Loucy (cell line): ENCODE data around the gene DQX1.
"Not testable (repeated sequence)": the region's sequence is repeated elsewhere in the genome, so short reads cannot be mapped to it uniquely, and the experiment has no call there.

Experiments used
- H2AFZ ChIP-seq: fragments of 200-600 bp; sonication (generic); 2 replicates; pipeline ENCODE4 v1.6.0; 2016; ENCODE audit warnings: antibody characterized with exemption, mild to moderate bottlenecking, low read length, moderate library complexity
- H3F3A ChIP-seq: fragments of 200-600 bp; 2 replicates; pipeline ENCODE4 v1.6.0; 2016; ENCODE audit warnings: antibody characterized with exemption, low read depth, mild to moderate bottlenecking
- H3K27me3 ChIP-seq: fragments of 200-600 bp; sonication (generic); 2 replicates; pipeline ENCODE4 v1.6.1; 2014; ENCODE audit warnings: low read length, mild to moderate bottlenecking; ENCODE audit not compliant: insufficient read depth, poor library complexity, severe bottlenecking
- H3K36me3 ChIP-seq: fragments of 200-600 bp; sonication (generic); 2 replicates; pipeline ENCODE4 v1.6.1; 2016; ENCODE audit warnings: low read length; ENCODE audit not compliant: insufficient read depth
- H3K4me1 ChIP-seq: fragments of 200-600 bp; sonication (generic); 2 replicates; pipeline ENCODE4 v1.5.1; 2014; ENCODE audit warnings: low read length, mild to moderate bottlenecking; ENCODE audit not compliant: insufficient read depth, poor library complexity, severe bottlenecking
- H3K4me2 ChIP-seq: fragments of 200-600 bp; sonication (generic); 2 replicates; pipeline ENCODE4 v1.6.0; 2014; ENCODE audit warnings: antibody characterized with exemption, low read length, low read depth, mild to moderate bottlenecking; ENCODE audit not compliant: poor library complexity, severe bottlenecking
- H3K4me3 ChIP-seq: fragments of 200-600 bp; sonication (generic); 2 replicates; pipeline ENCODE4 v1.5.1; 2014; ENCODE audit warnings: low read length, mild to moderate bottlenecking, mixed read lengths; ENCODE audit not compliant: poor library complexity, severe bottlenecking
- H3K79me2 ChIP-seq: fragments of 200-600 bp; sonication (generic); 2 replicates; pipeline ENCODE4 v1.6.1; 2014; ENCODE audit warnings: low read length; ENCODE audit not compliant: insufficient read depth
- H3K9ac ChIP-seq: fragments of 200-600 bp; sonication (generic); 2 replicates; pipeline ENCODE4 v1.6.0; 2014; ENCODE audit warnings: mild to moderate bottlenecking, low read depth, low read length, moderate library complexity; ENCODE audit not compliant: poor library complexity, severe bottlenecking
- H3K9me2 ChIP-seq: fragments of 200-600 bp; sonication (generic); replicated peaks from 2 replicates; pipeline ENCODE4 v1.6.1; 2016; ENCODE audit warnings: low read depth, low read length, mixed read lengths
- H3K9me3 ChIP-seq: fragments of 200-600 bp; sonication (generic); 2 replicates; pipeline ENCODE4 v1.6.1; 2014; ENCODE audit warnings: mild to moderate bottlenecking, antibody characterized with exemption, low read length, low read depth; ENCODE audit not compliant: insufficient read depth
- H4K20me1 ChIP-seq: fragments of 200-600 bp; sonication (generic); 2 replicates; pipeline ENCODE4 v1.6.0; 2014; ENCODE audit warnings: antibody characterized with exemption, low read length, mild to moderate bottlenecking; ENCODE audit not compliant: insufficient read depth, poor library complexity, severe bottlenecking
- EZH2phosphoT487 ChIP-seq: fragments of 200-600 bp; IDR thresholded peaks from 2 replicates; pipeline ENCODE4 v1.6.1; 2018; ENCODE audit warnings: antibody characterized with exemption, mild to moderate bottlenecking, moderate library complexity, borderline replicate concordance
- TF ChIP-seq, protein P1 (sequence below): fragments of 200-600 bp; sonication (generic); conservative IDR thresholded peaks from 2 replicates; pipeline ENCODE4 v1.5.1; 2014; ENCODE audit warnings: mild to moderate bottlenecking, antibody characterized with exemption, low read length

DQX1 gene

DNA sequence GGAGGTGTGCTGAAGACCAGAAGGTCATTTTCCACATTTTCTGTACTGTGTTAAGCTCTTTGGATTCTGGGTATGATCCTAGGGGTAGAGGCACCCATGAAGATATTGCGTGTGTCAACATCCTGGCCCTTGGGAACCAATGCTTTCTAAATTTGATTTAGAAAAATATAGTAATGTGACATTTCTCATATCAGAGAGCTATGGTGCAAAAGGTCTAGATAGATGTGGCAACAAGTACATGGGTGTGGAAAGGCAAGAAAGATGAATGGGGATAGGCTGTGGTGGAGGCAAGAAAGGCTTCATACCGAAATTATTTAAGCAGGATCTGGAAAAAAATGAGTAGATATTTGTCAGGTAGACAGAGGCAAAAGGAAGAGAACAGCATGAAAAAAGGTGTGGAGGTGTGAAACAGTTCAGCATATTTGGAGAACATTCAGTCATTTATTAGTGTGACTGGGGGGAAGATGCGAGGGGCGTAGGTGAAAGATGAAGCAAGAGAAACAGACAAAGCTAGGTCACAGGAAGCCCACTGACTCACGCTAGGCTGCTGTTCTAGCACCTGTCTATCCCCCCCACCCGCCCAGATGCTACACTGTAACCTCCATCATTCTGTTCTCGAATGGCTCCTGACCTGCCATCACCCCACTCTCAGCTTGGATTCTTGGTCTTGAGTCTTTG lies 40.2 kb upstream of the DQX1 start:
- Histone ChIP-seq H2AFZ (no peak overlapping the region), H3K4me2 (no peak overlapping the region), H3K4me1 (peaks cover 12% of the 10 kb centered on the region), H3K9ac (no peak overlapping the region), H3K9me2 (no peaks in the 10 kb centered on the region), H3K79me2 (no peaks in the 10 kb centered on the region), H4K20me1 (no peaks in the 10 kb centered on the region), H3K9me3 (no peaks in the 10 kb centered on the region), H3K4me3 (no peak overlapping the region), H3K27me3 (no peaks in the 10 kb centered on the region), H3K36me3 (no peaks in the 10 kb centered on the region), H3F3A (no peaks in the 10 kb centered on the region)
- no peak for TF ChIP-seq EZH2phosphoT487
- TF ChIP-seq, protein P1, sequence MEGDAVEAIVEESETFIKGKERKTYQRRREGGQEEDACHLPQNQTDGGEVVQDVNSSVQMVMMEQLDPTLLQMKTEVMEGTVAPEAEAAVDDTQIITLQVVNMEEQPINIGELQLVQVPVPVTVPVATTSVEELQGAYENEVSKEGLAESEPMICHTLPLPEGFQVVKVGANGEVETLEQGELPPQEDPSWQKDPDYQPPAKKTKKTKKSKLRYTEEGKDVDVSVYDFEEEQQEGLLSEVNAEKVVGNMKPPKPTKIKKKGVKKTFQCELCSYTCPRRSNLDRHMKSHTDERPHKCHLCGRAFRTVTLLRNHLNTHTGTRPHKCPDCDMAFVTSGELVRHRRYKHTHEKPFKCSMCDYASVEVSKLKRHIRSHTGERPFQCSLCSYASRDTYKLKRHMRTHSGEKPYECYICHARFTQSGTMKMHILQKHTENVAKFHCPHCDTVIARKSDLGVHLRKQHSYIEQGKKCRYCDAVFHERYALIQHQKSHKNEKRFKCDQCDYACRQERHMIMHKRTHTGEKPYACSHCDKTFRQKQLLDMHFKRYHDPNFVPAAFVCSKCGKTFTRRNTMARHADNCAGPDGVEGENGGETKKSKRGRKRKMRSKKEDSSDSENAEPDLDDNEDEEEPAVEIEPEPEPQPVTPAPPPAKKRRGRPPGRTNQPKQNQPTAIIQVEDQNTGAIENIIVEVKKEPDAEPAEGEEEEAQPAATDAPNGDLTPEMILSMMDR: no peak

DNA sequence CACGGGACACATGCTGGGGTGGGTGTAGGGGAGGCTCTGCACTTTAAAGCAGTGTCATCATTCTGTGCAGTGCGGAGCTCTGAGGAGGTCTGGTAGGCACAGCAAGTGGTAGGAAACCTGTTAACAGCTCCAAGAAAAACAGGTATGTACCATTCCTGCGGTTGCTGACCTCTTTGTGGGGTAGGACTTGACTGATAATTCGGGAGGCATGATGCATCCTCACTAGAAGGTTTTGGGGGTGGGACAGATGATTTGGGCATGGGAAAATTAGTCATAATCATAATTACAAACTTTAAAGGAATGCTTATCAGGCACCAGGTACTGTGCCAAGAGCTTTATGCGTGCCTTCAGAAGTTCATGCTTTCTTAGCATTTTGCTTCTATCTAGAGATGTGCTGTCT lies 38.2 kb upstream of the DQX1 start:
- Histone ChIP-seq H3K9me2 (no peaks in the 10 kb centered on the region), H3K4me3 (no peak overlapping the region), H3K27me3 (no peaks in the 10 kb centered on the region), H4K20me1 (no peaks in the 10 kb centered on the region), H2AFZ (no peak overlapping the region; the same call in 1 of the 2 replicates), H3K36me3 (no peaks in the 10 kb centered on the region), H3K4me2 (no peak overlapping the region), H3K4me1 (peaks cover 16% of the 10 kb centered on the region), H3F3A (no peaks in the 10 kb centered on the region), H3K79me2 (no peaks in the 10 kb centered on the region), H3K9ac (no peak overlapping the region), H3K9me3 (no peaks in the 10 kb centered on the region)
- TF ChIP-seq EZH2phosphoT487: no peak
- TF ChIP-seq, protein P1: no peak

DNA sequence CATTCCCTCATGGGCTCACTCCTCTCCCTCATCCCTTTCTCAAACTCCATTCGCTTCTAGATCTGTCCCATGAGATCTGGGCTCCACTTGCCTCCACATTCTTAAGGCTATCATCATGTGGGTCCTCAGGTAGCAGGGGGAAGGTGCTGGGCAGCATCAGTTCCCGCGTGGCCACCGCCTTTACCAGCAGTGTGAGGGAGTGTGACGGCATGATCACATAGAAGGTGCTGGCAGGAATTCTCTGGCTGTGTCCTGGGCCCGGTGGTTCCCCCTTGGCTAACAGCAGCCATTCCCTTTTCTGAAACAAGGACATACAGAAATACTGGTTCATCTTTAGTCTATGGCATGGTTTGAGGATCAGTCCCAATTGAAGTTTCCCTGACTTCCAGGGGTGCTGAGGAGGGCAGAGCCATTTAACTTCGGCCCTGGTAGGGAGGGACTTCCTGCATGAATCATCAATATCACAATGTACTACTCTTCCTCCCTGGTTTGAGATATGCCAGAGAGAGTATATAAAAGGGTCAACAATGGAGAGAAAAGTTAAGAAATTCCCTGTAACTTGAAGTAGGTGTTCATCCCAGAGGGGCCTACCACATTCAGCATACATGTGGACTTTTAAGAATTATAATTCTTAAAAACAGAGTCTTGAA lies 36.2 kb upstream of the DQX1 start:
- no peaks in the 10 kb centered on the region for H3K27me3 ChIP-seq
- H3K36me3 ChIP-seq: no peaks in the 10 kb centered on the region
- no peaks in the 10 kb centered on the region for H4K20me1 ChIP-seq
- H3K4me3 ChIP-seq: no peak overlapping the region
- H3K9me3 ChIP-seq: no peaks in the 10 kb centered on the region
- no peak overlapping the region for H3K9ac ChIP-seq
- H2AFZ ChIP-seq: peak overlapping the region; percentile 5
- H3F3A ChIP-seq: no peaks in the 10 kb centered on the region
- no peaks in the 10 kb centered on the region for H3K9me2 ChIP-seq
- peaks cover 16% of the 10 kb centered on the region for H3K4me1 ChIP-seq
- no peak for TF ChIP-seq EZH2phosphoT487
- TF ChIP-seq, protein P1: no peak
- H3K79me2 ChIP-seq: no peaks in the 10 kb centered on the region
- peak overlapping the region; percentile 10 for H3K4me2 ChIP-seq

DNA sequence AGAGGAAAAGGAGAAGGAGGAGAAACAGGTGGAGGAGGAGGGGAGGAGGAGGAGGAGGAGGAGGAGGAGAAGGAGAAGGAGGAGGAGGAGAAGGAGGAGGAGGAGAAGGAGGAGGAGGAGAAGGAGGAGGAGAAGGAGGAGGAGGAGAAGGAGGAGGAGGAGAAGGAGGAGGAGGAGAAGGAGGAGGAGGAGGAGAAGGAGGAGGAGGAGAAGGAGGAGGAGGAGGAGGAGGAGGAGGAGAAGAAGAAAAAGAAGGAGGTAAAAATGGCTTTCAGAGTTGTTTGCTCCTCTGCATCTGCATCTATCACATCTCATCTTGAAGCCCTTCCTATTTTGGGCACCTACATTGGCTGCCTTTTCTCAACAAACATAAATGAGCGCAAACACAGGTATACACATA lies 35.0 kb upstream of the DQX1 start:
- not testable (repeated sequence) for H3K79me2 ChIP-seq, H4K20me1 ChIP-seq, H3F3A ChIP-seq, H3K9ac ChIP-seq, H3K4me3 ChIP-seq, H3K9me3 ChIP-seq, H2AFZ ChIP-seq, H3K27me3 ChIP-seq, H3K36me3 ChIP-seq, H3K9me2 ChIP-seq, H3K4me2 ChIP-seq
- H3K4me1 ChIP-seq: peaks cover 27% of the 10 kb centered on the region
